MG63 (cell line): ENCODE measurements around the gene NTM. TPM values are rescaled to one million over a fixed set of nuclear protein-coding genes. Genes with fewer than 3 reads are reported as not detected.
A peak's percentile ranks its signal among the peaks of the same experiment; 100 is the strongest.

Source experiments
- DNase-seq: peaks from one replicate; pipeline ENCODE4 v3.0.0-alpha.2; 2020
- H3K27me3 ChIP-seq: fragments of 250-450 bp; sonication (Bioruptor Pico); 2 replicates; pipeline ENCODE4 v1.5.1; 2020; ENCODE audit warnings: mild to moderate bottlenecking, moderate library complexity
- H3K36me3 ChIP-seq: fragments of 250-450 bp; sonication (Bioruptor Pico); 2 replicates; pipeline ENCODE4 v1.5.1; 2020; ENCODE audit warnings: mild to moderate bottlenecking, moderate library complexity
- H3K4me3 ChIP-seq: fragments of 250-450 bp; sonication (Bioruptor Pico); 2 replicates; pipeline ENCODE4 v1.5.1; 2020; ENCODE audit warnings: mild to moderate bottlenecking, moderate library complexity
- H3K9me3 ChIP-seq: fragments of 250-450 bp; sonication (Bioruptor Pico); 2 replicates; pipeline ENCODE4 v1.5.1; 2020; ENCODE audit warnings: mild to moderate bottlenecking, moderate library complexity
- total RNA-seq: library from RNA; depleted of rRNA; stranded (reverse); fragments of >200 nt; shearing (Covaris generic); gene quantifications from 2 replicates; pipeline ENCODE4 v1.2.3, GENCODE V29; 2014; ENCODE audit warnings: low replicate concordance

NTM gene
- total RNA-seq, 1 experiment from 2014 or later = 4.0 TPM

DNA sequence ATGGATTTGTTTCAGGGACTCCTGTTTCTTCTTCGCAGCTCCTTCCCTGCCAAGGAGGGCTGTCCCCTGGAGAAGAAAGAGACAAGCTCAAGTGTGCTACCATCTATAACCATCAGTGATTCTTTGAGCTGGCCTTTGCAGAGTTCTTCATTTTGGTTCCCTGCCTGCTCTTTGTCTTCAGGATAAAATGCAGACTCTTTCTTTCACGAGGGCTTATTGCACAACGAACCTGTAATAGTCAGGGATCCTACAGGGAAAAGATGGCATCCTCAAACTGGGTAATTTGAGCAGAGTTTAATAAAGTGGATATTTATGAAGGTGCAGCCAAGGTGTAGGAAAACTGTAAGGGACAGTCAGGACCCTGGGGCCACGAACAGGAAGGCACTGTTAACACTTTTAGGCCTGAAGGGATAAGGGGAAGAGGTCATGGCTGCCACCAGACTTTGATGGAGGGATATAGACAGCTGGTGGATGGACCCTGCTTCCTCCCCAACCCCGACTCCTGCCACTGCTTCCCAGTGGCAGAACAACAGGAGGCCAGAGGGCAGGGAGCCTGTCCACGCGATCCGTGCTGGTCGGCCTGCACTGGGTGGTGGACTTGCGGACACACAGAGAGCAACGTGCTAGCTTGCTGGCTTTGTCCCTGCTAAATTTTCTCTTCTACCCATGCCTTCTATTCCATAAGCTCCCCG is 767.0 kb downstream of the NTM start:
- Histone ChIP-seq H3K9me3 (no peaks in the 10 kb centered on the region), H3K27me3 (no peaks in the 10 kb centered on the region), H3K36me3 (no peaks in the 10 kb centered on the region), H3K4me3 (no peak overlapping the region)
- no peak for DNase-seq

DNA sequence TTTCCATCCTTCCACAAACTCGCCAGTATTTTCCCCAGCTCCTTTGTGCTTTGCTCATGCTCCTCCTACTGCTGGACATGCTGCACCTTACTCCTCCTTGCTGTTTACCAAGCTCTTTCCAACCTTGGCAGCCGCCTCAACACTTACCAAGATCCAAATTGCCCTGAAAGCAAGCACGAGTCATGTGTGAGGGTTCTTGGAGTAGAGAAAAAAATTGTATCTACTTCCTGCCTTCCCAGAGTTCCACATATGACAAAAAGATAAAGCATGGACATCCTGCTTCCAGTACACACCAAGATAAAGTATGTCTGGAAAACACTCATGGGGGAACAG is 767.5 kb downstream of the NTM start:
- peak; percentile 49 for DNase-seq
- no peaks in the 10 kb centered on the region for H3K27me3 ChIP-seq

DNA sequence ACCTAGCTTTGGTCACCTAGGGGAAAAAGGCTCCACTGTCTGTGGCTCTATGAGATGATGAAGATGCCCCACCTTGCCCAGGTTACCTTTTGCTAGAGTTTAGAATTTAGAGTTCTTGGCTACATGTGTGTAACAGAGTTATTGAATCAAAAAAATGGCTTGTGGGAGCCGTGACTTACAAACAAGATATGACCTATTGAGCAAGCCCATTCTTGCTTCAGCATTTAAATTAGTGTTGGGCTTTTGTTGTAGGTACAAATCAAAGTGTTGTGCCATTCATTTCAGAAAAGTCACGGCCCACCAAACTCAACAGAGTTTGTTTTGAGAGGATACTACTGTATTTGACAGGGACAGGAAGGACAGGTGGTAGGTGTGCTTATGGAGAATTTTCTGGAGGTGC is 768.8 kb downstream of the NTM start:
- DNase-seq = no peak
- H3K9me3 ChIP-seq = no peaks in the 10 kb centered on the region
- H3K36me3 ChIP-seq = no peaks in the 10 kb centered on the region
- no peak overlapping the region for H3K4me3 ChIP-seq
- no peaks in the 10 kb centered on the region for H3K27me3 ChIP-seq

More for the DNA sequence above, 767.5 kb downstream of the NTM start:
- Histone ChIP-seq H3K36me3 (no peaks in the 10 kb centered on the region), H3K4me3 (no peak overlapping the region), H3K9me3 (no peaks in the 10 kb centered on the region)

DNA sequence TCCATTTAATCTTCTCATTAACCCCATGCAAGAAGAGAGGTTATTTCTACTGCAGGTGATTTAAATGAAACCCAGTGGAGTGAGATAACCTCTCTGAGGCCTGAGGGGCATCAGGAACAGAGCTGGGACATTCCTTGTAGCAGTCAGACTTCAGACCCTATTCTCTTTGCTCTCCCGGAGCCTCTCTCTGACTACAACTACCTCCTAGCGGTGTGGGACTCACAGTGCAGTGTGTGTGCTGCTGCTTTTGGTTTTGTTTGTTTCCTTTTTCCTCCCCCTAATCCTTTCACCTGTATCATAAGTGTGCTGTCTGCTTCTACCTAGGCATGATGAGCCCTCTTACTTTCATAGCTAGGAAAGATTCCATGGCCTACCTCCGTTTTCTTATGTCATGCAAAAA is 769.6 kb downstream of the NTM start:
- Histone ChIP-seq H3K36me3 (no peaks in the 10 kb centered on the region), H3K9me3 (no peaks in the 10 kb centered on the region), H3K4me3 (no peak overlapping the region), H3K27me3 (no peaks in the 10 kb centered on the region)
- no peak for DNase-seq

DNA sequence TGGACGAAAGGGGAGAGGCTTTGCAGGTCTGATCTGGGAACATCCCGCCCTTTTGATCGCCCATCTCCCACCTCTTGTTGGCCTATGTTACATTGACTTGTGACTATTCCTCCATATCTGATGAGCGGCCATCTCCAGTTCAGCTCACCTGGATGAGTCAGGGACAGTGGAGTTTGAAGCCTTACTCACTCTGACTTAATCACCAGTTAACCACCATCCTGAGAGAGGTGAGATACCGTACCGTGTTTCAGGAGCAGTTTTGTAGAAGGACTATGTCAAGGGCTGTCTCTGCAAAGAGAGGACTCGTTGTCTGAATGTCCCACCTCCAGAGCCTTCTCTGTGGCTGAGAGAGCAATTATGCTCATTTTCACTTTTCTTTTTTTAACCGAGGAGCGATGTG is 771.7 kb downstream of the NTM start:
- no peaks in the 10 kb centered on the region for H3K9me3 ChIP-seq
- H3K27me3 ChIP-seq = no peaks in the 10 kb centered on the region
- no peaks in the 10 kb centered on the region for H3K36me3 ChIP-seq
- H3K4me3 ChIP-seq = no peak overlapping the region
- DNase-seq = no peak

DNA sequence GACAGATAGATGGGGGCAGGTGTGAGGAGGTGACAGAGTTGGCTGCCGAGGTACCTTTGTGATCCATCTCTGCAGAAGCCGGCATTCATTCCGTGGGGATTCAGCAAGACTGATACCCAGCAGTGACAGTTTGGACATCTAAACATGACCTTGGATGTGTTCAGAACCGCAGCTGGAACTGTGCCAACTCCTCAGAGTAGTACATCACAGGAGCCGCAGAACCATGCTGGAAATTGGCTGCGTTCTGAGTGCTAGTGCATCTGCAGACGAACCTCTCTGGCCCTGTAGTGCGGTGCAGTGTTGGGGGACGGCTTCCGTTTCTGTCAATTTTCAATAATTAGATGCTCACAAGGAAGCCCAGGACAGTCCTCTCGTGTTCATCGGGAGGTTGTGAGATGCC is 772.1 kb downstream of the NTM start:
- Histone ChIP-seq H3K9me3 (no peaks in the 10 kb centered on the region), H3K27me3 (no peaks in the 10 kb centered on the region), H3K36me3 (no peaks in the 10 kb centered on the region), H3K4me3 (no peak overlapping the region)
- DNase-seq = no peak

DNA sequence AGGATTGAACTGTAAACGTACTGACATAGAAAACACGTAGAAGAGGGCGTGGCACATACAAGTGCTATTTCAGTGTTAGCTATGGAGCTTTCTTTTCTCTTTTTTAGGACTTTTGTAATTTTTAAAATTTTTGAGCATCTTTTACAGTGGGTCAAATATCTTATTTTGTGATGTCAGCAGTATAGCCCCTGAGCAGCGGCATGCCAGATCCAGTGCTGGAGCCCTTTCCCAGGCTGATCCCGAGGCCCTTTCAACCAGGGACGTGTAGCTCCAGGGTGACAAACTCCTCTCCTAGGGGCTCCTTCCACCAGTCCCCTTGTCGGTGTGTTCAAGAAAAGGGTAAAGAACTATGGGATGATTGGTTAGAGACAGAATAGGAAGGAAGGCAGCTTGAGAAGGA is 777.0 kb downstream of the NTM start:
- Histone ChIP-seq H3K27me3 (no peaks in the 10 kb centered on the region), H3K4me3 (no peak overlapping the region), H3K36me3 (no peaks in the 10 kb centered on the region), H3K9me3 (no peaks in the 10 kb centered on the region)
- no peak for DNase-seq

DNA sequence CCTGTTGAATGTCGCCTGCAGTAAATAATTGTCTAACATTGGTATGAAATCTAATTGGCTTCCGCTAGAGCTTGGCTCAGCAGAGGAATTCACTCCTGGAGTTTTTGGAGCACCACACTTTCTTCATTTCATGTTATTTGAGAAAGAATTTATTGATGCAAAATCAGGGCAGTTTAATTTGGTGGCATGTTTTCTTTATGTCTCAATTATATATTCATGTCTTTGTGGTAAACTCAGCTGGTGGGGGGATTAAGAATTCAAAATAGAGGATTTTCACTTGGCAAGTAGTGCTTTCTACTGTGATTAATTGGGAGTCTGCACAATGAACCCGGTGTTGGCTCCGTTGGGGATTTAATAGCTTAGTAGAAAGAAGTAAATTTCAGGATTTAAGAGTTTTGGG is 784.4 kb downstream of the NTM start:
- H3K36me3 ChIP-seq = no peaks in the 10 kb centered on the region
- H3K27me3 ChIP-seq = no peaks in the 10 kb centered on the region
- DNase-seq = no peak
- H3K4me3 ChIP-seq = no peak overlapping the region
- no peaks in the 10 kb centered on the region for H3K9me3 ChIP-seq

DNA sequence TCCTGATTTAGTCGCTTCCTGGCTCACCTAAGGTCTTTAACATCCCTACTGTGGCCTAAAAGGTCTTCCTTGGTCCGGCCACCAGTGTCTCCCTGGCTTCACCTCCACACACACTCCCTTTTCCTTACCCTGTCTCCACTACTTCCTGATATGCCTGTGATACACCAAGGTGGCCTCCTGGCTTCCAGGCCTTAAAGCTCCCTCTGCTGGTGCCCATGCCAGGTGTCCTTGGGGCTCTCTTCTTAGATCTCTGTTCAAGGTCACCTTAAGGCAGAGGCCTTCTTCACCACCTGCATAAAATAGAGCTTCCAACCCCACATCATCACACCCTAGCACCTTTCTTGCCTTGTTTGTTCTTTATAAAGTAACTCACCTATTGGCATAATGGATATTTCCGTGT is 787.7 kb downstream of the NTM start:
- Histone ChIP-seq H3K36me3 (no peaks in the 10 kb centered on the region), H3K9me3 (no peaks in the 10 kb centered on the region), H3K27me3 (no peaks in the 10 kb centered on the region), H3K4me3 (no peak overlapping the region)
- DNase-seq = peak; percentile 30

DNA sequence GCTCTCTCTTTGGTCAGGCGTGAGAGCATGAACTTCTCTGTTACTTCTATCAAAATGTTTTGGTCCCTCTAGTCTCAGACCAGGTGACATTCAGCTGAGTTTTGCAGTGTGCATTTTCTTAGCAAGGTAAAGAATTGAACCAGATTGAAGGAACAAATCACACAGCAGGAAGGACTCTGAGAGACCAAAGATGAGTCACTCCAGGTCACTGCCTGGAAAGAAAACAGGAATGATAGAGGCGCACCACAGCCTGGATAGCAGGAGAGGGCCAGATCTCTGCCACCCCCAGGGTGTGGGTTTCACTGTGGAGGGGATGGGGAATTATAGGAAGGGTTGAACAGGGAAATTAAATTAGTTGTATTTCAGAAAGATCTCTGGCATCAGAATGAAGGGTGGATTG is 788.3 kb downstream of the NTM start:
- H3K9me3 ChIP-seq = no peaks in the 10 kb centered on the region
- no peaks in the 10 kb centered on the region for H3K36me3 ChIP-seq
- H3K27me3 ChIP-seq = no peaks in the 10 kb centered on the region
- no peak overlapping the region for H3K4me3 ChIP-seq
- DNase-seq = no peak

DNA sequence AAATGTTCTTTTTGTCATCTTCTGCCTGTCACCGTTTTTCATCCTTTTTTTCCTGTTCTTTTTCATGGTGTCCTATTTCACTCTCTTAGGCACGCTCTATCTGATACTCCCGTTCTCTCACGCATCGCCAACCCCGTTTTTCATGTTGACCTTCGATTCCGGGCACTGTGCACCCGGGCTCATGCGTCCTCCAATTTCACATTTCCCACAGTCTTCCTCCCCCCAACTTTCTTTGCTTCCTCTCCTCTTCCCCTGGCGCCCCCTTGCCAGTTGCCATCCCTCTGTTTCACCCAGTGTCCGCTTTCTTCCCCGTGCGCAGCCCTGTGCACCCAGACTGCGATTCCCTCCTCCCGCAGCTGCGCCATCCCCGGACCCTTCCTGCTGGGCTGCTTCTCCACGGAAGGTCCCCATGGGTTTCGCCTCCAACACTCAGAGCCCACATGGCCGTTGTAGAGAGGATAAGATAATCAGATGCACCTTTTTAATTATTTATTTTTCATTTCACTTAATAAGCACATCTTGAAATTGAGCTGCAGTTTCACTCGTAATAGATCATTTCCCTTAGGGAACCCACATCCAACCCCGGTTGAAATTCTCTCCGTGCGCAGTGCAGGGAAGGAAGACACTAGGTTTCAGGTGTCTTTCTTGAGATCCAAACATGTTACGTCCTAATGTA is 791.1 kb downstream of the NTM start:
- H3K27me3 ChIP-seq = no peaks in the 10 kb centered on the region
- no peaks in the 10 kb centered on the region for H3K9me3 ChIP-seq
- DNase-seq = no peak
- no peaks in the 10 kb centered on the region for H3K36me3 ChIP-seq
- H3K4me3 ChIP-seq = no peak overlapping the region

DNA sequence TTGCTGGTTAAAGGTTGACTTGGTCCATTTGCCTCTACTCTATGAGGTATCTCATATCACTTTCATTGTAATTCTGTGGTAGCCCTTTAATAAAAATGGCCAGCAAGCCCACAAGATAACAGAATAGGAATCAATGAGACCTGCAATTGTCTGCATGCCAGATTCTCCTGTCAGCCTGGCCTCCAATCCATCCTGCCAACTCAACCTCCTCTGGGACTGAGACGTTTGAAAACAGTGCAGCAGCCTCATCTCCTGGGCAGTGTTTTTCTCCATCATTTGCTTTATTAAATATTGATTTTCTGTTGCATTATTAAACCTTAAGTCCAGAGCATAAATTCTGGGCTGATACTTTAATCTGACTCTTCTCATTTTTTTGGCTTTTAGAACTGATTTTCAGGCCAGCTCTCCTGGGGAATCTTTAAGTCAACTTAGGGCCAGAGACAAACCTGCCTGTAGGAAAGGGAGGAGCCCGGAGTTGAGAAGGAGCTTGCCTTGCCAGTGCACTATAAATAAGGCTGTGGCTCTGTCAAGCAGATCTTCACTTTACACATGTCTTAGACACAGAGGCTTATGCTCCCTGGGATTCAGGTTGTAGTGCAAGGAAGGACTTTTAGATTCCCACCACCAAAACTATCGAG is 798.0 kb downstream of the NTM start:
- H3K36me3 ChIP-seq = no peaks in the 10 kb centered on the region
- H3K9me3 ChIP-seq = no peaks in the 10 kb centered on the region
- no peak for DNase-seq
- no peaks in the 10 kb centered on the region for H3K27me3 ChIP-seq
- no peak overlapping the region for H3K4me3 ChIP-seq

DNA sequence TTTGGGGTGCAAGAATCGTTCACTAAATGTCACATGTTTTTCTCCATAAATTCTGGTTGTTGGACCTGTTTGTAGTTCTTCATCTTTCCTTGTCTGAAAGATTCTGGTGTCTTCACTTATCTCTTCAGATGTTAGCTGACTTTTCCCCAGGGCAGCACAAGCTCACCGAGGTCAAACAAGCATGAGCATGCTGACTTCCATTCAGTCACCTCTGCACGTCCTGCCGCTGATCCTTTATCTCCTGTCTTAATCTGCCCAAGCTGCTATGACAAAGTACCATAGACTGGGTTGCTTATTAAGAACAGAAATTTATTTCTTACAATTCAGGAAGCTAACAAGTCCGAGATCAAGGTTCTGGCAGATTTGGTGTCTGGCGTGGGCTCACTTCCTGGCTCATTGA is 800.6 kb downstream of the NTM start:
- Histone ChIP-seq H3K27me3 (no peaks in the 10 kb centered on the region), H3K4me3 (no peak overlapping the region), H3K36me3 (no peaks in the 10 kb centered on the region), H3K9me3 (no peaks in the 10 kb centered on the region)
- DNase-seq = no peak

DNA sequence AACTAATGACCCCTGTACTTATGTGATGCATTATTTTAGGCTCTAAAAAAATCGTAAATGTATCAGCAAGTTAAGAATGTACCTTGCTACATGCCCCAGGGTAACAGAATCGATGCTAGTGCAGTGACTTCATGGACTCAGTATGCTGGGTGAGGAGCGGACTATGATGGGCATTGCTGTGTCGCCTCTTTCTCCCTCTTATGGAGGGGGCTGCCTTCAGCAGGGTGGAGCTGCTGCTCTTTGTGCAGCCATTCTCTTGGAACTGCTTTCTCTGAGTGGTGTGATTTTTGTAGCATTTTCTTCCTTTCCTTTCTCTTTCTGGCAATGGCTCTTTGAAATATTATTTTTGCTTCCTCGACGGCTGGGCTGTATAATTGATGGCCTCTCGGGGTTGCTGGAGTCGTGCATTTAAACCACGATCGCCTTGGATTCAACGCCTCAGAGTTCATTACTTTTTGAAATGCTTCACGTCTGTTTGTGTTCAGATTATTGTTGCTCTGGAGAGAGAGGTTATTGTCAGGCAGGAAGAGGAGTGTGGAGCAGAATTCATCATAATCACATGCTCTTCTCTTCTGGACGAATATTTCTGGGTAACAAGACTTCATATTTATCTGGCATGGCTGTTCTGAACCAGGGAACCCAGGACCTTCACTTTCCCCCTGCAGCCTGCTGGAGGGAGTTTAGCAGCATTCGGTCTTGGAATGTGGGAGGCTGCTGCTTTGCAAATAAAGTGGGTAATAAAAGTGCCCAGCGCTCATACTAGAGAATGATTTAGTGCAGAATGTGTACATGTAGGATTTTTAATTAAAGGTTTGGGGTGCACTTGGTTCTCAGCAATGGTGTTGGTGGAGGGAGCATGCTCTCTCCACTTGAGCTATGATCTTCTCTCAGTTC is 804.2 kb downstream of the NTM start:
- H3K27me3 ChIP-seq = no peaks in the 10 kb centered on the region; the same call in 1 of the 2 replicates
- no peak for DNase-seq
- H3K9me3 ChIP-seq = no peaks in the 10 kb centered on the region; the same call in 1 of the 2 replicates
- H3K4me3 ChIP-seq = no peak overlapping the region
- H3K36me3 ChIP-seq = no peaks in the 10 kb centered on the region

DNA sequence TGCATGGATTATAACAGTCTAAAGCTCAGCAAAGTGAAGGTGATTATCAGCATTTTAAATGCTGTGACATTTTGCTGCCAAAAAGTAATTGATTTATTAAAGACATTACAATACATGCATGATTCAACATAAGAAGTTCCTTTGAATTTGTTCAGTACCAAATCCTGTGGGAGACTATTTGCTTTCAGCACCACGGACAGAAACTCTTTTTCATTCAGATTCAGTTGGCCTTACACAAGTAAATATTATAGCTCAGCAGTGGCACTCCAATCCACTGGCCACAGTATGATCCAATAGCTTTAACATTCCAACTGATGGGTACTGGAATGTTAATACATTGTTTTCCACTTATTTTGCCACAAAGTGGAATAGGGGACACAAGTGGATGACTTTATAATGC is 806.7 kb downstream of the NTM start:
- H3K9me3 ChIP-seq = no peaks in the 10 kb centered on the region; the same call in 1 of the 2 replicates
- DNase-seq = no peak

DNA sequence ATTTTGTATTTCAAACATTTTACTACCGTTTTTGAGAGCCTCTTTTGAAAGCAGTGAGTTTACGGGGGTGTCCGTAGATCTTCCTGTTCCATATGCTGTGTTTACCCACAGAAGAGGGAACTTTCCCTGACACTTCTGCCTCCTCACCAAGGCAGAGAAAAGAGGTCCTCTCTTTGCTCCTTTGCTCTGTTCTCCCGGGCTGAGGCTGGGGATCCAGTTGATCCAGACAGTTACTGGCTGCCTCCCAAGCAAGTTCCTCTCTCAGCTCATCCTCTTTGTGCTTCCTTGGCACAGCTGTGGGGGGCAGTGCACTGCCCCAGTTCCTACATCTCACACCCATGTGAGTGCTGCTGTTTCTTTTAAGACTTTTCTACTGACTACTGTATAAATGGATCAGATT is 813.7 kb downstream of the NTM start:
- Histone ChIP-seq H3K27me3 (no peaks in the 10 kb centered on the region), H3K36me3 (no peaks in the 10 kb centered on the region), H3K4me3 (no peak overlapping the region), H3K9me3 (no peaks in the 10 kb centered on the region)
- DNase-seq = no peak

More for the DNA sequence above, 806.7 kb downstream of the NTM start:
- Histone ChIP-seq H3K4me3 (no peak overlapping the region), H3K27me3 (no peaks in the 10 kb centered on the region; the same call in 1 of the 2 replicates), H3K36me3 (no peaks in the 10 kb centered on the region)
